ENCODE measurements around the gene RPL23.

- TF ChIP-seq EZH2 (IDR thresholded peaks at IDR 0.05; ENCODE audit: borderline replicate concordance, insufficient read depth, low read length, poor library complexity, severe bottlenecking), result no peak
- no peak for TF ChIP-seq CTCF (IDR thresholded peaks at IDR 0.05; ENCODE audit: poor library complexity, severe bottlenecking)
- TF ChIP-seq RAD21 (conservative IDR thresholded peaks at IDR 0.05), result no peak
- no peak for TF ChIP-seq SMC3 (conservative IDR thresholded peaks at IDR 0.05; ENCODE audit: poor library complexity)
- no peak for TF ChIP-seq EP300 (conservative IDR thresholded peaks at IDR 0.05; ENCODE audit: poor library complexity, severe bottlenecking)
These were observed 17.9 kb upstream of the RPL23 start for GRCh38 chr17:38871247-38872015.

All from neural cell (in vitro differentiated cells).